Thyroid gland (tissue), 4 donors: ENCODE results near the gene KIRREL1.

Experiments used
- POLR2A ChIP-seq, 2 donors: fragments of 450-650 bp; IDR thresholded peaks; one replicate each; pipeline ENCODE4 v1.6.1; 2017; ENCODE audit warnings: antibody characterized with exemption in 2 of 2, mild to moderate bottlenecking in 2 of 2, moderate library complexity in 1 of 2
- TF ChIP-seq, protein P1 (sequence below), 6 experiments: fragments of 200-600 bp in 3 of 6; fragments of 450-650 bp in 3 of 6; sonication (generic) in 3 of 6; IDR thresholded peaks; one replicate each; pipeline ENCODE4 v1.5.1; 2016 to 2019; ENCODE audit warnings: antibody characterized with exemption in 6 of 6, mild to moderate bottlenecking in 2 of 6, inconsistent platforms in 1 of 6, moderate library complexity in 1 of 6

DNA sequence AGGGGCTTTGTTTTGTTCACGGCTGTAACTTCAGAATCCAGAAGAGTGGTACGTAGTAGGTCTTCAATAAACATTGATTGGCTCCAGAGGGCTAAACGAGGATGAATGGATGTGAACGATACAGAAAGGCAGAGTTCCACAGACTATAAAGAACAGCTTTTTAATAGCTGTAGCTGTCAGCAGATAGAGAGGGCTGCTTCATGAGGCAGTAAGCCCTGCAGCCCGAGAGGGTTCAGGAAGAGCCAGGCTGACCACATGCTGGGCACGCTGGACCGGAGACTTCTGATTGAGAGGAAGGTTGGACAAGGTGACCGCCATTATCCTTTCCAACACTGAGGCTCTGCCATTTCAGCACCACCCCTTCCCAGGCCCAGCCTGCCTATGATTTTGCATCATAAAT lies 45.3 kb downstream of the KIRREL1 start:
- TF ChIP-seq, protein P1, sequence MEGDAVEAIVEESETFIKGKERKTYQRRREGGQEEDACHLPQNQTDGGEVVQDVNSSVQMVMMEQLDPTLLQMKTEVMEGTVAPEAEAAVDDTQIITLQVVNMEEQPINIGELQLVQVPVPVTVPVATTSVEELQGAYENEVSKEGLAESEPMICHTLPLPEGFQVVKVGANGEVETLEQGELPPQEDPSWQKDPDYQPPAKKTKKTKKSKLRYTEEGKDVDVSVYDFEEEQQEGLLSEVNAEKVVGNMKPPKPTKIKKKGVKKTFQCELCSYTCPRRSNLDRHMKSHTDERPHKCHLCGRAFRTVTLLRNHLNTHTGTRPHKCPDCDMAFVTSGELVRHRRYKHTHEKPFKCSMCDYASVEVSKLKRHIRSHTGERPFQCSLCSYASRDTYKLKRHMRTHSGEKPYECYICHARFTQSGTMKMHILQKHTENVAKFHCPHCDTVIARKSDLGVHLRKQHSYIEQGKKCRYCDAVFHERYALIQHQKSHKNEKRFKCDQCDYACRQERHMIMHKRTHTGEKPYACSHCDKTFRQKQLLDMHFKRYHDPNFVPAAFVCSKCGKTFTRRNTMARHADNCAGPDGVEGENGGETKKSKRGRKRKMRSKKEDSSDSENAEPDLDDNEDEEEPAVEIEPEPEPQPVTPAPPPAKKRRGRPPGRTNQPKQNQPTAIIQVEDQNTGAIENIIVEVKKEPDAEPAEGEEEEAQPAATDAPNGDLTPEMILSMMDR (IDR thresholded peaks at IDR 0.05), result no peak
- no peak for TF ChIP-seq POLR2A (IDR thresholded peaks at IDR 0.05)
